HEK293 (cell line): Measurements from ENCODE around the gene B3GAT1.

Experiments used
- CTCF ChIA-PET: fragments of 350-600 bp; formaldehyde crosslinking; extraction: SDS; loops from one replicate; lab custom pipeline; 2021; ENCODE audit warnings: antibody characterized with exemption; lab: Yijun Ruan, JAX
- POLR2A ChIA-PET: fragments of 300-600 bp; formaldehyde crosslinking; extraction: SDS; loops from one replicate; lab custom pipeline; 2020; ENCODE audit warnings: antibody characterized with exemption, inconsistent platforms; lab: Yijun Ruan, JAX
- H3K27ac ChIP-seq: fragments of 200-500 bp; sonication (Bioruptor generic); 2 replicates; pipeline ENCODE4 v1.5.1; 2014; ENCODE audit warnings: low read depth, low read length, control low read depth, inconsistent platforms; ENCODE audit errors: extremely low read depth
- H3K36me3 ChIP-seq, 2 experiments: fragments of 200-500 bp in 1 of 2; sonication (Bioruptor generic) in 1 of 2; 1 replicate in 1 of 2; 2 replicates in 1 of 2; pipeline ENCODE4 v1.5.1; 2014 to 2017; ENCODE audit warnings: inconsistent platforms in 2 of 2, low read length in 2 of 2; ENCODE audit not compliant: control insufficient read depth in 2 of 2, insufficient read depth in 1 of 2
- H3K4me1 ChIP-seq: fragments of 200-500 bp; sonication (Bioruptor generic); 2 replicates; pipeline ENCODE4 v1.5.1; 2014; ENCODE audit warnings: mild to moderate bottlenecking, low read length, inconsistent platforms; ENCODE audit not compliant: control insufficient read depth, insufficient read depth
- H3K4me3 ChIP-seq: 2 replicates; pipeline ENCODE4 v1.5.1; 2011; ENCODE audit warnings: low read depth, mild to moderate bottlenecking, control low read depth, low read length, moderate library complexity
- H3K9me3 ChIP-seq: fragments of 200-500 bp; sonication (Bioruptor generic); 2 replicates; pipeline ENCODE4 v1.5.1; 2014; ENCODE audit warnings: low read depth, low read length, inconsistent platforms; ENCODE audit not compliant: control insufficient read depth, insufficient read depth
- KLF8 ChIP-seq: fragments of 450-650 bp; formaldehyde crosslinking; IDR thresholded peaks from 2 replicates; pipeline ENCODE4 v1.5.1; 2016; ENCODE audit warnings: missing biosample characterization, missing genetic modification characterization
- OVOL3 ChIP-seq: fragments of 450-650 bp; formaldehyde crosslinking; IDR thresholded peaks from 2 replicates; pipeline ENCODE4 v1.5.1; 2016; ENCODE audit warnings: missing biosample characterization, missing genetic modification characterization
- SALL2 ChIP-seq: fragments of 450-650 bp; formaldehyde crosslinking; IDR thresholded peaks from 2 replicates; pipeline ENCODE4 v1.5.0; 2017; ENCODE audit warnings: missing biosample characterization, mild to moderate bottlenecking, missing genetic modification characterization, borderline replicate concordance
- ZNF133 ChIP-seq: fragments of 450-650 bp; formaldehyde crosslinking; IDR thresholded peaks from 2 replicates; pipeline ENCODE4 v1.5.1; 2016; ENCODE audit warnings: missing biosample characterization, missing genetic modification characterization
- ZNF2 ChIP-seq: fragments of 450-650 bp; formaldehyde crosslinking; IDR thresholded peaks from 2 replicates; pipeline ENCODE4 v1.5.1; 2016; ENCODE audit warnings: missing biosample characterization, missing genetic modification characterization
- ZNF221 ChIP-seq: fragments of 450-650 bp; formaldehyde crosslinking; IDR thresholded peaks from 2 replicates; pipeline ENCODE4 v1.5.1; 2017; ENCODE audit warnings: missing biosample characterization, missing genetic modification characterization, borderline replicate concordance
- ZNF335 ChIP-seq: fragments of 450-650 bp; formaldehyde crosslinking; conservative IDR thresholded peaks from 2 replicates; pipeline ENCODE4 v1.5.1; 2016; ENCODE audit warnings: missing biosample characterization, missing genetic modification characterization
- ZNF341 ChIP-seq: fragments of 450-650 bp; formaldehyde crosslinking; IDR thresholded peaks from 2 replicates; pipeline ENCODE4; 2016; ENCODE audit warnings: low read depth, missing biosample characterization, missing genetic modification characterization
- ZNF426 ChIP-seq: fragments of 450-650 bp; formaldehyde crosslinking; IDR thresholded peaks from 2 replicates; pipeline ENCODE4 v1.5.1; 2017; ENCODE audit warnings: missing biosample characterization, missing genetic modification characterization, mild to moderate bottlenecking, inconsistent platforms, moderate library complexity
- ZNF560 ChIP-seq: fragments of 450-650 bp; formaldehyde crosslinking; IDR thresholded peaks from 2 replicates; pipeline ENCODE4 v1.5.1; 2017; ENCODE audit warnings: missing biosample characterization, missing genetic modification characterization, borderline replicate concordance
- ZNF600 ChIP-seq: fragments of 450-650 bp; formaldehyde crosslinking; IDR thresholded peaks from 2 replicates; pipeline ENCODE4 v1.5.1; 2016; ENCODE audit warnings: missing biosample characterization, missing genetic modification characterization
- ZNF664 ChIP-seq: fragments of 450-650 bp; formaldehyde crosslinking; IDR thresholded peaks from 2 replicates; pipeline ENCODE4 v1.5.1; 2016; ENCODE audit warnings: missing biosample characterization, missing genetic modification characterization
- ZNF701 ChIP-seq: fragments of 450-650 bp; formaldehyde crosslinking; IDR thresholded peaks from 2 replicates; pipeline ENCODE4 v1.5.1; 2016; ENCODE audit warnings: missing biosample characterization, missing genetic modification characterization
- ZNF747 ChIP-seq: fragments of 450-650 bp; formaldehyde crosslinking; IDR thresholded peaks from 2 replicates; pipeline ENCODE4 v1.5.1; 2016; ENCODE audit warnings: missing biosample characterization, missing genetic modification characterization
- ZNF776 ChIP-seq: fragments of 450-650 bp; formaldehyde crosslinking; IDR thresholded peaks from 2 replicates; pipeline ENCODE4 v1.5.0; 2017; ENCODE audit warnings: missing biosample characterization, missing genetic modification characterization, borderline replicate concordance
- ZNF843 ChIP-seq: fragments of 450-650 bp; formaldehyde crosslinking; IDR thresholded peaks from 2 replicates; pipeline ENCODE4 v1.5.1; 2016; ENCODE audit warnings: missing biosample characterization, missing genetic modification characterization
- TF ChIP-seq, protein P1 (sequence below): fragments of 450-650 bp; formaldehyde crosslinking; optimal IDR thresholded peaks from 2 replicates; pipeline ENCODE3; 2016; ENCODE audit warnings: missing biosample characterization, mild to moderate bottlenecking, missing genetic modification characterization
- TF ChIP-seq, protein P2 (sequence below): sonication (generic); formaldehyde crosslinking; IDR thresholded peaks from 2 replicates; pipeline ENCODE4 v1.8.1; 2022; ENCODE audit warnings: mild to moderate bottlenecking, moderate library complexity, missing genetic modification reagents
- TF ChIP-seq, protein P3 (sequence below): fragments of 450-650 bp; formaldehyde crosslinking; IDR thresholded peaks from 2 replicates; pipeline ENCODE4 v1.5.1; 2016; ENCODE audit warnings: missing biosample characterization, missing genetic modification characterization
- TF ChIP-seq, protein P4 (sequence below): fragments of 450-650 bp; formaldehyde crosslinking; IDR thresholded peaks from 2 replicates; pipeline ENCODE4 v1.5.1; 2016; ENCODE audit warnings: missing biosample characterization, missing genetic modification characterization
- TF ChIP-seq, protein P5 (sequence below): fragments of 450-650 bp; formaldehyde crosslinking; conservative IDR thresholded peaks from 2 replicates; pipeline ENCODE4 v1.5.1; 2016; ENCODE audit warnings: low read depth, missing biosample characterization, missing genetic modification characterization

B3GAT1 gene

DNA sequence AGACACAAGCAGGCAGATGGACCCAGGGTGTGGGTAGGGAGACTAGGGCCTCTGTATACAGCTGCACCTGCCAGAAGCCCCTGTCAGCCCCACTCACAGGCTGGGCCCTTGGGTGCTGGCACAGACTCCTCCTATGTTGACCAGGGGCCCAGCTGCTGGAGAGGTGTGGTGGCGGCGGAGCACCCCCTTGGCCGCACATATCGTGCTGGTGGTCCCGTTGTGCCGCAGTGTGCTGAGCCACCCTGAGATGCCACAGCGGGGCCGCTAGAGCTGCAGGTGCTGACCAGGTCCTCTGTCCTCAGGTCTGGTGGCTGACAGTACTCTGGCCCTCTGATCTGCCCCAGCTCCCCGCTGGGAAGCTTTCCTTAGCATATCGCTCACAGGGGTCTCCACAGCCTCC is 30.2 kb upstream of the B3GAT1 start (continued):
- TF ChIP-seq, protein P1, sequence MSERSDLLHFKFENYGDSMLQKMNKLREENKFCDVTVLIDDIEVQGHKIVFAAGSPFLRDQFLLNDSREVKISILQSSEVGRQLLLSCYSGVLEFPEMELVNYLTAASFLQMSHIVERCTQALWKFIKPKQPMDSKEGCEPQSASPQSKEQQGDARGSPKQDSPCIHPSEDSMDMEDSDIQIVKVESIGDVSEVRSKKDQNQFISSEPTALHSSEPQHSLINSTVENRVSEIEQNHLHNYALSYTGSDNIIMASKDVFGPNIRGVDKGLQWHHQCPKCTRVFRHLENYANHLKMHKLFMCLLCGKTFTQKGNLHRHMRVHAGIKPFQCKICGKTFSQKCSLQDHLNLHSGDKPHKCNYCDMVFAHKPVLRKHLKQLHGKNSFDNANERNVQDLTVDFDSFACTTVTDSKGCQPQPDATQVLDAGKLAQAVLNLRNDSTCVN (tag by site-specific recombination), result no peak
- TF ChIP-seq, protein P2, sequence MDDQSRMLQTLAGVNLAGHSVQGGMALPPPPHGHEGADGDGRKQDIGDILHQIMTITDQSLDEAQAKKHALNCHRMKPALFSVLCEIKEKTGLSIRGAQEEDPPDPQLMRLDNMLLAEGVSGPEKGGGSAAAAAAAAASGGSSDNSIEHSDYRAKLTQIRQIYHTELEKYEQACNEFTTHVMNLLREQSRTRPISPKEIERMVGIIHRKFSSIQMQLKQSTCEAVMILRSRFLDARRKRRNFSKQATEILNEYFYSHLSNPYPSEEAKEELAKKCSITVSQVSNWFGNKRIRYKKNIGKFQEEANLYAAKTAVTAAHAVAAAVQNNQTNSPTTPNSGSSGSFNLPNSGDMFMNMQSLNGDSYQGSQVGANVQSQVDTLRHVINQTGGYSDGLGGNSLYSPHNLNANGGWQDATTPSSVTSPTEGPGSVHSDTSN (CRISPR knock-in tag), result no peak
- no peak for TF ChIP-seq ZNF664 (tag by site-specific recombination)
- TF ChIP-seq, all 188 proteins: peak for 0

DNA sequence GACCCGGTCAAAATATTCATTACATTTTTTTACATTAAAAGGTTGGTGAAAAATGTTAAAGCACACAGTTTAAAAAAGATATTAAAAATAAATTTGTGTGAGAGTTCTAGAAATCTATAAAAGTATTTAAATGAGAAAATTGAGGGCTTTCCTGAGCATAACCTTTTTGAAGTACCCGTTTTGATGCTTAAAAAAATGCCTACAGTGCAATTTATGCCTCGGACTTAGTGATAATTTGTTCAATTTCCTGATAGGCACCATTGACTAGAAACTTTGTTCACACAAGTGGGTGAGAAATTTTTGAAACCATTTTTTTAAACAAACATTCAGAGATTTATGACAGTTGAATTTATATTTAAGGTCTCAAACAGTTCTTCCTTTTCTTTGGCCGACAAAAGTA is 29.7 kb upstream of the B3GAT1 start:
- no peaks in the 10 kb centered on the region for H3K36me3 ChIP-seq
- TF ChIP-seq ZNF341 (tag by site-specific recombination) (no peak), ZNF843 (tag by site-specific recombination) (no peak), ZNF747 (tag by site-specific recombination) (no peak), ZNF335 (tag by site-specific recombination) (no peak), ZNF701 (no peak), ZNF133 (tag by site-specific recombination) (no peak), ZNF600 (tag by site-specific recombination) (no peak), ZNF2 (tag by site-specific recombination) (no peak), ZNF776 (tag by site-specific recombination) (no peak), KLF8 (tag by site-specific recombination) (no peak), SALL2 (tag by site-specific recombination) (no peak), ZNF560 (tag by site-specific recombination) (no peak), OVOL3 (tag by site-specific recombination) (no peak), ZNF221 (tag by site-specific recombination) (no peak), ZNF426 (tag by site-specific recombination) (no peak)
- TF ChIP-seq, protein P3, sequence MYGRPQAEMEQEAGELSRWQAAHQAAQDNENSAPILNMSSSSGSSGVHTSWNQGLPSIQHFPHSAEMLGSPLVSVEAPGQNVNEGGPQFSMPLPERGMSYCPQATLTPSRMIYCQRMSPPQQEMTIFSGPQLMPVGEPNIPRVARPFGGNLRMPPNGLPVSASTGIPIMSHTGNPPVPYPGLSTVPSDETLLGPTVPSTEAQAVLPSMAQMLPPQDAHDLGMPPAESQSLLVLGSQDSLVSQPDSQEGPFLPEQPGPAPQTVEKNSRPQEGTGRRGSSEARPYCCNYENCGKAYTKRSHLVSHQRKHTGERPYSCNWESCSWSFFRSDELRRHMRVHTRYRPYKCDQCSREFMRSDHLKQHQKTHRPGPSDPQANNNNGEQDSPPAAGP (tag by site-specific recombination), result no peak
- TF ChIP-seq, protein P4, sequence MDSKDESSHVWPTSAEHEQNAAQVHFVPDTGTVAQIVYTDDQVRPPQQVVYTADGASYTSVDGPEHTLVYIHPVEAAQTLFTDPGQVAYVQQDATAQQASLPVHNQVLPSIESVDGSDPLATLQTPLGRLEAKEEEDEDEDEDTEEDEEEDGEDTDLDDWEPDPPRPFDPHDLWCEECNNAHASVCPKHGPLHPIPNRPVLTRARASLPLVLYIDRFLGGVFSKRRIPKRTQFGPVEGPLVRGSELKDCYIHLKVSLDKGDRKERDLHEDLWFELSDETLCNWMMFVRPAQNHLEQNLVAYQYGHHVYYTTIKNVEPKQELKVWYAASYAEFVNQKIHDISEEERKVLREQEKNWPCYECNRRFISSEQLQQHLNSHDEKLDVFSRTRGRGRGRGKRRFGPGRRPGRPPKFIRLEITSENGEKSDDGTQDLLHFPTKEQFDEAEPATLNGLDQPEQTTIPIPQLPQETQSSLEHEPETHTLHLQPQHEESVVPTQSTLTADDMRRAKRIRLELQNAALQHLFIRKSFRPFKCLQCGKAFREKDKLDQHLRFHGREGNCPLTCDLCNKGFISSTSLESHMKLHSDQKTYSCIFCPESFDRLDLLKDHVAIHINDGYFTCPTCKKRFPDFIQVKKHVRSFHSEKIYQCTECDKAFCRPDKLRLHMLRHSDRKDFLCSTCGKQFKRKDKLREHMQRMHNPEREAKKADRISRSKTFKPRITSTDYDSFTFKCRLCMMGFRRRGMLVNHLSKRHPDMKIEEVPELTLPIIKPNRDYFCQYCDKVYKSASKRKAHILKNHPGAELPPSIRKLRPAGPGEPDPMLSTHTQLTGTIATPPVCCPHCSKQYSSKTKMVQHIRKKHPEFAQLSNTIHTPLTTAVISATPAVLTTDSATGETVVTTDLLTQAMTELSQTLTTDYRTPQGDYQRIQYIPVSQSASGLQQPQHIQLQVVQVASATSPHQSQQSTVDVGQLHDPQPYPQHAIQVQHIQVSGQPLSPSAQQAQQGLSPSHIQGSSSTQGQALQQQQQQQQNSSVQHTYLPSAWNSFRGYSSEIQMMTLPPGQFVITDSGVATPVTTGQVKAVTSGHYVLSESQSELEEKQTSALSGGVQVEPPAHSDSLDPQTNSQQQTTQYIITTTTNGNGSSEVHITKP, result no peak
- TF ChIP-seq, protein P5, sequence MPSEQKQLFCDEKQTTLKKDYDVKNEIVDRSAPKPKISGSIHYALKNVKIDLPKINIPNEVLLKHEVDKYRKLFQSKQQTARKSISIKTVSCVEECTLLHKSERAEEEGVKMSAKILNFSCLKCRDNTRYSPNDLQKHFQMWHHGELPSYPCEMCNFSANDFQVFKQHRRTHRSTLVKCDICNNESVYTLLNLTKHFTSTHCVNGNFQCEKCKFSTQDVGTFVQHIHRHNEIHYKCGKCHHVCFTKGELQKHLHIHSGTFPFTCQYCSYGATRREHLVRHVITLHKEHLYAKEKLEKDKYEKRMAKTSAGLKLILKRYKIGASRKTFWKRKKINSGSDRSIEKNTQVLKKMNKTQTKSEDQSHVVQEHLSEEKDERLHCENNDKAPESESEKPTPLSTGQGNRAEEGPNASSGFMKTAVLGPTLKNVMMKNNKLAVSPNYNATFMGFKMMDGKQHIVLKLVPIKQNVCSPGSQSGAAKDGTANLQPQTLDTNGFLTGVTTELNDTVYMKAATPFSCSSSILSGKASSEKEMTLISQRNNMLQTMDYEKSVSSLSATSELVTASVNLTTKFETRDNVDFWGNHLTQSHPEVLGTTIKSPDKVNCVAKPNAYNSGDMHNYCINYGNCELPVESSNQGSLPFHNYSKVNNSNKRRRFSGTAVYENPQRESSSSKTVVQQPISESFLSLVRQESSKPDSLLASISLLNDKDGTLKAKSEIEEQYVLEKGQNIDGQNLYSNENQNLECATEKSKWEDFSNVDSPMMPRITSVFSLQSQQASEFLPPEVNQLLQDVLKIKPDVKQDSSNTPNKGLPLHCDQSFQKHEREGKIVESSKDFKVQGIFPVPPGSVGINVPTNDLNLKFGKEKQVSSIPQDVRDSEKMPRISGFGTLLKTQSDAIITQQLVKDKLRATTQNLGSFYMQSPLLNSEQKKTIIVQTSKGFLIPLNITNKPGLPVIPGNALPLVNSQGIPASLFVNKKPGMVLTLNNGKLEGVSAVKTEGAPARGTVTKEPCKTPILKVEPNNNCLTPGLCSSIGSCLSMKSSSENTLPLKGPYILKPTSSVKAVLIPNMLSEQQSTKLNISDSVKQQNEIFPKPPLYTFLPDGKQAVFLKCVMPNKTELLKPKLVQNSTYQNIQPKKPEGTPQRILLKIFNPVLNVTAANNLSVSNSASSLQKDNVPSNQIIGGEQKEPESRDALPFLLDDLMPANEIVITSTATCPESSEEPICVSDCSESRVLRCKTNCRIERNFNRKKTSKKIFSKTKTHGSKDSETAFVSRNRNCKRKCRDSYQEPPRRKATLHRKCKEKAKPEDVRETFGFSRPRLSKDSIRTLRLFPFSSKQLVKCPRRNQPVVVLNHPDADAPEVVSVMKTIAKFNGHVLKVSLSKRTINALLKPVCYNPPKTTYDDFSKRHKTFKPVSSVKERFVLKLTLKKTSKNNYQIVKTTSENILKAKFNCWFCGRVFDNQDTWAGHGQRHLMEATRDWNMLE (tag by site-specific recombination), result no peak
- TF ChIP-seq, all 188 proteins: peak for 0
- CTCF ChIA-PET, result interaction anchor here (0.6 kb wide), 1 partner anchor 38 kb away, joined by 3 read pairs; no protein-coding TSS in a partner anchor
- Histone ChIP-seq H3K9me3 (no peaks in the 10 kb centered on the region), H3K27ac (no peak overlapping the region), H3K4me3 (no peak overlapping the region), H3K4me1 (no peaks in the 10 kb centered on the region)
- POLR2A ChIA-PET, result no interaction called here
